ENCODE results near the gene DGKZ. TPM values are rescaled to one million over a fixed set of nuclear protein-coding genes. Genes with fewer than 3 reads are reported as not detected.

Gene DGKZ
- total and polyA plus RNA-seq, 2 experiments from 2014 or later = 45.1 to 170 TPM

GRCh38 chr11:46407635-46408034 lies 60.4 kb downstream of the DGKZ start:
- Mint-ChIP-seq H3K27ac (0 out of 2 replicates have a peak overlapping the region, but pooled peaks have one; percentile 34), H3K27me3 (ENCODE audit: insufficient read depth, low read depth, poor library complexity) (peaks cover 6% of the 10 kb centered on the region), H3K36me3 (ENCODE audit: low read depth) (peaks cover 29% of the 10 kb centered on the region), H3K4me3 (no peak overlapping the region), H3K9me3 (no peaks in the 10 kb centered on the region), H3K4me1 (0 out of 3 replicates have a peak, but pooled peaks cover 6% of the 10 kb centered on the region)
- ATAC-seq (no peak), DNase-seq (ENCODE audit: low spot score) (no peak)
- Histone ChIP-seq H2AFZ (no peak overlapping the region), H3F3A (replicated peaks; ENCODE audit: low read depth) (no peaks in the 10 kb centered on the region), H3K27me3 (ENCODE audit: insufficient read depth) (no peaks in the 10 kb centered on the region), H3K4me3 (no peak overlapping the region), H4K20me1 (replicated peaks; ENCODE audit: insufficient read depth) (peaks cover 3% of the 10 kb centered on the region; the same call in 1 of the 2 replicates), H3K9me2 (ENCODE audit: insufficient read depth) (no peaks in the 10 kb centered on the region), H3K36me3 (ENCODE audit: insufficient read depth) (no peaks in the 10 kb centered on the region), H3K27ac (ENCODE audit: low read depth) (no peak overlapping the region), H3K4me1 (ENCODE audit: insufficient read depth) (no peaks in the 10 kb centered on the region; the same call in 1 of the 2 replicates), H3K4me2 (no peak overlapping the region), H3K79me2 (replicated peaks; ENCODE audit: insufficient read depth) (no peaks in the 10 kb centered on the region)
- TF ChIP-seq REST (IDR thresholded peaks at IDR 0.05; ENCODE audit: unreplicated experiment) (no peak), STAT1 (IDR thresholded peaks at IDR 0.05; ENCODE audit: unreplicated experiment) (no peak), EZH2 (IDR thresholded peaks at IDR 0.05; ENCODE audit: low read depth, unreplicated experiment) (no peak), ZNF331 (CRISPR knock-in tag; IDR thresholded peaks at IDR 0.05; ENCODE audit: low read depth) (no peak), JUNB (IDR thresholded peaks at IDR 0.05; ENCODE audit: unreplicated experiment) (no peak), ETS1 (IDR thresholded peaks at IDR 0.05) (no peak), CREB1 (CRISPR knock-in tag; IDR thresholded peaks at IDR 0.05; ENCODE audit: low read depth) (no peak), ZNF462 (CRISPR knock-in tag; IDR thresholded peaks at IDR 0.05) (no peak), CTCF (conservative IDR thresholded peaks at IDR 0.05; ENCODE audit: low read depth in 2 of 2) (no peak), NANOG (IDR thresholded peaks at IDR 0.05; ENCODE audit: borderline replicate concordance) (no peak), EZH2phosphoT487 (IDR thresholded peaks at IDR 0.05; ENCODE audit: unreplicated experiment) (no peak), POLR2AphosphoS5 (IDR thresholded peaks at IDR 0.05; ENCODE audit: low read depth) (no peak), ZNF114 (CRISPR knock-in tag; IDR thresholded peaks at IDR 0.05) (no peak)

Measured in GM23338 (cell line).